ENCODE results near the gene ABCA4. TPM values are rescaled to one million over a fixed set of nuclear protein-coding genes. Genes with fewer than 3 reads are reported as not detected.

Gene ABCA4
- total and polyA plus RNA-seq, 7 donors, result 0.14 to 1.1 (median 0.16) TPM; not detected in 2

DNA sequence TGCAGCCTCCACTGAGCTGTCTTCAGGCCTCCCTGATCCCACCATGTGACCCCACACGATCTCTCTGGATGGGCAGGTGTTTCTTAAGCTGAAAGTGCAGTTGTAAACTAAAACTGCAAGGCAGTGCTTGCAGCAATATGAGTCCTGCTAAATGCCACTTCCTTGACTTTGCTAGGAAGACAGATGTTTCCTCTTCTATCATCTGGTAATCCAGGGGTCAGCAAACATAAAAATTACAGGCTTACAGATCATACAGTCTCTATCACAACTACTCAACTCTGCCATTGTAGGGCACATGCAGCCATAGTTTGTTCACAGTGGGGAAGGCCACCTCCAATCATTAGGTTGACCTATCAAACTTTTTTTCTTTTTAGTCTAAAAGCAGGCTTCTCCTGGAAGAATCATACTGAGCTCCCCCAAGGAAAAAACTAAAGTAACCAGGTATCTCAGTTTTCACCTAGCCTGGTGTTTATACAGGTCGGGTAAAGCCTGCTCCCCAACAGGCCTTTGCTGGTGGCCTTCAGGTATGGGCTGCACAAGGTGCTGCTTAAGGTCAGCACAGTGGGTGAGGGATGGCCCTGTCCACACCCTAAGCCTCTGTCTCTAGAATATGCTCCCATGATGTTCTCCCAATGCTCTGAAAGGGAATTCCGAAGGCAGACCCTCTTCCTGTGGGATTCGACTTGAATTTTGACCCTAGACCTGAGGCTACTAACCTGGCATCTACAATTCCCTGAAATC lies 10.8 kb downstream of the ABCA4 start:
- H3K4me1 ChIP-seq, result no peaks in the 10 kb centered on the region
- WGBS, 2 donors, result 75 to 80% methylated on average over 4 of the region's 4 CpGs
- H3K9me3 ChIP-seq, result no peaks in the 10 kb centered on the region
- H3K36me3 ChIP-seq, result no peaks in the 10 kb centered on the region
- intact Hi-C loops (cut with DNase I), result no loop called here
- no peaks in the 10 kb centered on the region for H3K27me3 ChIP-seq
- DNase-seq, result no peak
- no peak overlapping the region for H3K4me3 ChIP-seq
- no peak for TF ChIP-seq EP300 (IDR thresholded peaks at IDR 0.05)
- TF ChIP-seq, protein P1, sequence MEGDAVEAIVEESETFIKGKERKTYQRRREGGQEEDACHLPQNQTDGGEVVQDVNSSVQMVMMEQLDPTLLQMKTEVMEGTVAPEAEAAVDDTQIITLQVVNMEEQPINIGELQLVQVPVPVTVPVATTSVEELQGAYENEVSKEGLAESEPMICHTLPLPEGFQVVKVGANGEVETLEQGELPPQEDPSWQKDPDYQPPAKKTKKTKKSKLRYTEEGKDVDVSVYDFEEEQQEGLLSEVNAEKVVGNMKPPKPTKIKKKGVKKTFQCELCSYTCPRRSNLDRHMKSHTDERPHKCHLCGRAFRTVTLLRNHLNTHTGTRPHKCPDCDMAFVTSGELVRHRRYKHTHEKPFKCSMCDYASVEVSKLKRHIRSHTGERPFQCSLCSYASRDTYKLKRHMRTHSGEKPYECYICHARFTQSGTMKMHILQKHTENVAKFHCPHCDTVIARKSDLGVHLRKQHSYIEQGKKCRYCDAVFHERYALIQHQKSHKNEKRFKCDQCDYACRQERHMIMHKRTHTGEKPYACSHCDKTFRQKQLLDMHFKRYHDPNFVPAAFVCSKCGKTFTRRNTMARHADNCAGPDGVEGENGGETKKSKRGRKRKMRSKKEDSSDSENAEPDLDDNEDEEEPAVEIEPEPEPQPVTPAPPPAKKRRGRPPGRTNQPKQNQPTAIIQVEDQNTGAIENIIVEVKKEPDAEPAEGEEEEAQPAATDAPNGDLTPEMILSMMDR (IDR thresholded peaks at IDR 0.05), result no peak
- no peak for TF ChIP-seq POLR2AphosphoS5 (IDR thresholded peaks at IDR 0.05)
- H3K27ac ChIP-seq, result no peak overlapping the region

DNA sequence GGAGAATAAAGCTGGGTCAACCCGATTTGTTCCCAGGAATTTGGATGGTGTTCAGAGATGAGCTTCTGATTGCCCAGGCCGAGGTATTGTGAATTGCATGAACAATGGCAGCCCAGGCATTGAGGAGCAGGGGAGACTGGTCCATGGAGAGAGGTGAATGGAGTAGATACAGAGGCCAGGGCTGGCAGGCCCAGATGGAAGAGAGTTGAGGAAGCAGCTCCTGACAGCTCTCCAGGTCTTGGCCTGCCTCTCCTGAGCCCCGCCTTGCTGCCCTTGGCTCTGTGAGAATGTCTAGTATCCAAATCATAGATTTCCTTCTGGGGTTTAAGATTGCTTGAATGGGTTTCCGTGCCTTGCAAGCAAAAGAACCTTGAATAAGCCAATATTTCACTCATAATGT lies 11.5 kb downstream of the ABCA4 start:
- intact Hi-C loops (cut with DNase I), result no loop called here
- no peaks in the 10 kb centered on the region for H3K36me3 ChIP-seq
- no peaks in the 10 kb centered on the region for H3K27me3 ChIP-seq
- WGBS, 2 donors, result 72 to 80% methylated on average over 4 of the region's 4 CpGs
- H3K4me3 ChIP-seq, result no peak overlapping the region
- no peak for DNase-seq
- no peak for TF ChIP-seq POLR2A (IDR thresholded peaks at IDR 0.05)
- TF ChIP-seq, protein P1 (IDR thresholded peaks at IDR 0.05), result no peak
- no peak for TF ChIP-seq EP300 (IDR thresholded peaks at IDR 0.05)
- TF ChIP-seq POLR2AphosphoS5 (IDR thresholded peaks at IDR 0.05), result no peak
- H3K4me1 ChIP-seq, result no peaks in the 10 kb centered on the region
- H3K9me3 ChIP-seq, result no peaks in the 10 kb centered on the region
- no peak overlapping the region for H3K27ac ChIP-seq

DNA sequence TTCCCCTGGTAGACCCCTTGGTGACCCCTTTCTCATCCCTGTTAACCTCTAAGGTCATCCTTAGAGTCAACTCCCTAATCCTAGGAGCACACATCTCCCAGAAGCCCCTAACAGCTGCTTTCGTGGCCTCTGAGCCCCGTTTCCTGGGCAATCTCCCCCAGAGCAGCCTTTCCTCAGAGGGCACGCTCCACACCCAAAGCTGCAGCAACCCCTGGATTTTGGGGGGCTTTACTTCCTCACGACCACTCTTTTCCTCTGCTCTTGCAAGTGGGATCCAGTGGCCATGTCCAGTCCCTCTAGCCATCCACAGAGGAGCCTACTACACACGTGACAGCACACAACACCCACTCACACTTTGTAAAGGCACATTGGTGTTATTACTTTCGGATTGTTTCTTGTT lies 13.8 kb downstream of the ABCA4 start:
- DNase-seq, result no peak
- Histone ChIP-seq H3K36me3 (no peaks in the 10 kb centered on the region), H3K9me3 (no peaks in the 10 kb centered on the region), H3K4me1 (peaks cover 0 to 3% (median 1%) of the 10 kb centered on the region in 4 donors), H3K27me3 (no peaks in the 10 kb centered on the region), H3K27ac (no peak overlapping the region), H3K4me3 (no peak overlapping the region)
- WGBS, 2 donors, result 87 to 91% methylated on average over 6 of the region's 6 CpGs
- intact Hi-C loops (cut with DNase I), result no loop called here
- TF ChIP-seq POLR2A (IDR thresholded peaks at IDR 0.05), result no peak
- no peak for TF ChIP-seq EP300 (IDR thresholded peaks at IDR 0.05)
- TF ChIP-seq, protein P1 (IDR thresholded peaks at IDR 0.05), result no peak
- TF ChIP-seq POLR2AphosphoS5 (IDR thresholded peaks at IDR 0.05), result no peak

DNA sequence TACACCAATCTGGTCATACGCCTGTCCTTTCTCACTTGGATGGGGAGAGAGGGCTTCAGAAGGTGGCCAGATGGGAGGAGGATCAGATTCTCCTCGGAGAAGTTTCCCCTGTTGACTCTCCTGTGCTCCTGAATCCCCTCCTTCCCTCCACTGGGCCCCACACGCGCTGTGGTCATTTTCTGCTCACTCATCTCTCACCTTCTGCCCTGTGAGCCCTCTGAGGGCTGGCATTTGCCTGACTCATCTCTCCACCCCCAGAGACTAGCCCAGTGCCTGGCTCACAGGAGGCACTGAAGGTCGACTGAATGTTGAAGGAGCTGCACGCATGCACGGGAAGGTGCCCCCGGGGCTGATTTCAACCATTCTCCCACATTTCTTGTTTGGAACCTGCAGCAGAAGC lies 14.2 kb downstream of the ABCA4 start:
- Histone ChIP-seq H3K9me3 (no peaks in the 10 kb centered on the region), H3K4me1 (peaks cover 0 to 8% (median 5%) of the 10 kb centered on the region in 4 donors), H3K4me3 (no peak overlapping the region), H3K36me3 (no peaks in the 10 kb centered on the region), H3K27ac (no peak overlapping the region), H3K27me3 (no peaks in the 10 kb centered on the region)
- no peak for DNase-seq
- TF ChIP-seq POLR2AphosphoS5 (IDR thresholded peaks at IDR 0.05) (no peak), EP300 (IDR thresholded peaks at IDR 0.05) (no peak), POLR2A (IDR thresholded peaks at IDR 0.05) (no peak)
- TF ChIP-seq, protein P1 (IDR thresholded peaks at IDR 0.05), result no peak
- WGBS, 2 donors, result 80 to 91% methylated on average over 8 of the region's 8 CpGs
- intact Hi-C loops (cut with DNase I), result no loop called here
